Adrenal gland (tissue), 5 donors: Measurements from ENCODE around the gene RTCB.

ENCODE experiments used
- CTCF ChIP-seq, 6 experiments: fragments of 450-650 bp in 4 of 6; fragments of 200-600 bp in 2 of 6; sonication (generic) in 1 of 6; IDR thresholded peaks; 1 replicate in 5 of 6; 2 replicates in 1 of 6; pipeline versions ENCODE4 v1.5.1 to v1.8.0; 2016 to 2021; ENCODE audit warnings: antibody characterized with exemption in 6 of 6, mild to moderate bottlenecking in 2 of 6, moderate library complexity in 1 of 6
- POLR2A ChIP-seq, 2 donors: fragments of 450-650 bp; IDR thresholded peaks; one replicate each; pipeline ENCODE4 v1.6.1; 2017; ENCODE audit warnings: antibody characterized with exemption in 2 of 2, mild to moderate bottlenecking in 2 of 2, moderate library complexity in 1 of 2
- donor health status: DM: no; HTN: no; CAD: no.

GRCh38 chr22:32343941-32344340 is 68.1 kb downstream of the RTCB start:
- TF ChIP-seq CTCF (IDR thresholded peaks at IDR 0.05) (no peak), POLR2A (IDR thresholded peaks at IDR 0.05) (no peak)
